Measurements from ENCODE around the gene NUP205.
"Not testable (repeated sequence)": the region's sequence is repeated elsewhere in the genome, so short reads cannot be mapped to it uniquely, and the experiment has no call there.

The NUP205 gene

DNA sequence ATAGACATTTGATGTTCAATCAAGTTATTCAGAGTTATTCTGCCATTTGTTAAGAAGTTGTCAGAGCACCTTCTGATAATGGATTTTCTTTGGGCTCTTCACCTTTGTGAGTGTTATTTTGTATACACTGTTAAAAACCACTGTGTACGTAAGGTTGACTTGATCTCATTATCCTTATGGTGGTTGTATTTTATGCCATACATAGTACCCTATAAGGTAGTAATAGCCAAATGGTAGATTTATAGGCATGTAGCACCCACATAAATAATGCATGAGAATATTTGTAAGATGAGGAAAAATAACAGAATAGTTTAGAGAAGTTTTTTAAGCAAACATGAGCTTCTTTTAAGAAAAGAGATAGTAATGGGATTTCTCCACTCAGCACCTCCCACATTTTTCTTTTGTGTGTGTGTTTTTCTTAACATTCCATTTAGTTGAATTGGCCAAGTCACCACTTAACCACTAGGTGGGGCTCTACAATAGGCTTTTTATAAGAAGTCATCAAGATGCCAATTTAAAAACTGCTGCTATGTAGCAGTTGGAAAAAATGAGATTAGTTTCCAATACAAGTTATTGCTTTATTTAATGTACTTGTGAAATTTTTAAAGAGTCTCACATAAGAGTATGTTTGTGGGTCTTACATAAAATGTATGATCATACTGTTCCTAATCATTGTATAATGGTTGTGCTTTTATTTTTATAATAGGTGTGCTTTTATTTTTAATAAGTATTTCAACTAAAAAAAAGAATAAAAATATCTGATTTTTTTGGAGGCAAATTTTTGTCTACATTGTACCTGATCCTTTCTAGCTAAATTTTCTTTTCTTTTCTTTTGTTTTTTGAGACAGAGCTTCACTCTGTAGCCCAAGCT lies 63.5 kb downstream of the NUP205 start:
- TF ChIP-seq, protein P1, sequence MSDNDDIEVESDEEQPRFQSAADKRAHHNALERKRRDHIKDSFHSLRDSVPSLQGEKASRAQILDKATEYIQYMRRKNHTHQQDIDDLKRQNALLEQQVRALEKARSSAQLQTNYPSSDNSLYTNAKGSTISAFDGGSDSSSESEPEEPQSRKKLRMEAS (IDR thresholded peaks at IDR 0.05; ENCODE audit: low read depth, low read length): no peak
- no peak for TF ChIP-seq POLR2A (IDR thresholded peaks at IDR 0.05; ENCODE audit: extremely low read depth, insufficient read length)
- TF ChIP-seq, protein P2, sequence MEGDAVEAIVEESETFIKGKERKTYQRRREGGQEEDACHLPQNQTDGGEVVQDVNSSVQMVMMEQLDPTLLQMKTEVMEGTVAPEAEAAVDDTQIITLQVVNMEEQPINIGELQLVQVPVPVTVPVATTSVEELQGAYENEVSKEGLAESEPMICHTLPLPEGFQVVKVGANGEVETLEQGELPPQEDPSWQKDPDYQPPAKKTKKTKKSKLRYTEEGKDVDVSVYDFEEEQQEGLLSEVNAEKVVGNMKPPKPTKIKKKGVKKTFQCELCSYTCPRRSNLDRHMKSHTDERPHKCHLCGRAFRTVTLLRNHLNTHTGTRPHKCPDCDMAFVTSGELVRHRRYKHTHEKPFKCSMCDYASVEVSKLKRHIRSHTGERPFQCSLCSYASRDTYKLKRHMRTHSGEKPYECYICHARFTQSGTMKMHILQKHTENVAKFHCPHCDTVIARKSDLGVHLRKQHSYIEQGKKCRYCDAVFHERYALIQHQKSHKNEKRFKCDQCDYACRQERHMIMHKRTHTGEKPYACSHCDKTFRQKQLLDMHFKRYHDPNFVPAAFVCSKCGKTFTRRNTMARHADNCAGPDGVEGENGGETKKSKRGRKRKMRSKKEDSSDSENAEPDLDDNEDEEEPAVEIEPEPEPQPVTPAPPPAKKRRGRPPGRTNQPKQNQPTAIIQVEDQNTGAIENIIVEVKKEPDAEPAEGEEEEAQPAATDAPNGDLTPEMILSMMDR (IDR thresholded peaks at IDR 0.05; ENCODE audit: low read depth, low read length): peak; percentile 93
- peak; percentile 76 for DNase-seq (ENCODE audit: low read depth)
- no peak overlapping the region for H3K4me3 ChIP-seq (ENCODE audit: low read depth, low read length)

DNA sequence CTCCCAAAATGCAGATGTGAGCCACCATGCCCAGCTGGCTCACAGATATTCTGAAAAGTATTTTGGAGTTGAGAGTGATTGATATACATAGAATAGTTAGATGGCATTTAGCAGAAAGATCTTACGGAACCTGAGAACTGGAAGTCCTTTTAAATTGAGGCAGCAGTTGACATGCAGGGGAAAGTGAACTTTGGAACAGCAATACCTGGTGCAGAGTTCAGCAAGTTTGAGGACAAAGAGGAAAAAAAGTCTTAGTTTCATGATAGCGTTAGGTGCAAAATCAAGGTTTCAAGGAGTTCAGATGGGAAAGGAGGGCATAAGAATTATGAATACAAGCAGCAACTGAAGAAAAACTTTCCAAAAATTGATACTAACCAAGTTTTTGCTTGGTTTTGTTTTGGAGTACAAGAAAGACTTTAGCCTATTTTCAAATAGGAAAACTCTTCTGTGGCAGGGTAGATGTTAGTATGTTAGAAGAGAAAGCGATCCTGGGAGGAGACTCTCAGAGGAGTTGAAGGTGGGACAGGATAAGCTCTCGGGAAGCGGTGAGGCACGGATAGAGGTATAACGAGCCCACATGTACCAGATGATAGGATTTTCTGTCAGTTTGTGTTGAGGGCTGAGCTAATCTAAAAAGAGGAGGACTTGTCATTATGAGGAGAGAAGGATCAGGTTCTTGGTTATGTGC lies 76.6 kb downstream of the NUP205 start:
- H3K4me3 ChIP-seq (ENCODE audit: low read depth, low read length): no peak overlapping the region
- TF ChIP-seq POLR2A (IDR thresholded peaks at IDR 0.05; ENCODE audit: extremely low read depth, insufficient read length): no peak
- TF ChIP-seq, protein P1 (IDR thresholded peaks at IDR 0.05; ENCODE audit: low read depth, low read length): no peak
- no peak for TF ChIP-seq MYC (IDR thresholded peaks at IDR 0.05; ENCODE audit: low read depth, low read length)
- TF ChIP-seq, protein P2 (IDR thresholded peaks at IDR 0.05; ENCODE audit: low read depth, low read length): no peak
- no peak for DNase-seq (ENCODE audit: low read depth)

DNA sequence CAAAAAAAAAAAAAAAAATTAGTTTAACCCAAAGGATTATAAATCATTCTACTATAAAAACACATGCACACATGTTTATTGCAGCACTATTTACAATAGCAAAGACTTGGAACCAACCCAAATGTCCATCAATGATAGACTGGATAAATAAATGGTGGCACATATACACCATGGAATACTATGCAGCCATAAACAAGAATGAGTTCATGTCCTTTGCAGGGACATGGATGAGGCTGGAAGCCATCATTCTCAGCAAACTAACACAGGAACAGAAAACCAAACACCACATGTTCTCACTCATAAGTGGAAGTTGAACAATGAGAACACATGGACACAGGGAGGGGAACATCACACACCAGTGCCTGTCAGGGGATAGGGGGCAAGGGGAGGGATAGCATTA lies 82.0 kb downstream of the NUP205 start:
- DNase-seq (ENCODE audit: low read depth); H3K4me3 ChIP-seq (ENCODE audit: low read depth, low read length): not testable (repeated sequence)

DNA sequence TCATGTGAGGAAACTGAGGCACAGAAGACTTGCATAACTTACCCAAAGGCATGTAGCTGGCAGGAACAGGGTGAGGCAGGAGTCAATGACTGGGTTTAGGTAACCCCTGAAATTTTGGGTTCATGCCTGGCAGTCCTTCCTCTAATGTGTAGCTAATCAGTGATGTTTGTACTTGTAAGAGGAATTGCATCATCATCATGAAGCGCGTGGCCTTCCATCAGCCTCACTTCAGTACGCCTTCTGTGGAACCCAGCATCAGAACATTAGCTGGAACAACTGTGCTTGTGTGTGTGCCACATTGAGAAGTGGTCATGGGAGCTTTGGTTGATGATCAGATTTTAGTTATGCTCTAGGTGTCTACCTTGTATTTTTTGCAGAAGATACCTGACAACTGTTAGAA lies 86.4 kb downstream of the NUP205 start:
- no peak overlapping the region for H3K4me3 ChIP-seq (ENCODE audit: low read depth, low read length)
- DNase-seq (ENCODE audit: low read depth): peak; percentile 32
- no peak for TF ChIP-seq MYC (IDR thresholded peaks at IDR 0.05; ENCODE audit: low read depth, low read length)
- TF ChIP-seq, protein P1 (IDR thresholded peaks at IDR 0.05; ENCODE audit: low read depth, low read length): no peak
- TF ChIP-seq, protein P2 (IDR thresholded peaks at IDR 0.05; ENCODE audit: low read depth, low read length): no peak
- no peak for TF ChIP-seq POLR2A (IDR thresholded peaks at IDR 0.05; ENCODE audit: extremely low read depth, insufficient read length)

DNA sequence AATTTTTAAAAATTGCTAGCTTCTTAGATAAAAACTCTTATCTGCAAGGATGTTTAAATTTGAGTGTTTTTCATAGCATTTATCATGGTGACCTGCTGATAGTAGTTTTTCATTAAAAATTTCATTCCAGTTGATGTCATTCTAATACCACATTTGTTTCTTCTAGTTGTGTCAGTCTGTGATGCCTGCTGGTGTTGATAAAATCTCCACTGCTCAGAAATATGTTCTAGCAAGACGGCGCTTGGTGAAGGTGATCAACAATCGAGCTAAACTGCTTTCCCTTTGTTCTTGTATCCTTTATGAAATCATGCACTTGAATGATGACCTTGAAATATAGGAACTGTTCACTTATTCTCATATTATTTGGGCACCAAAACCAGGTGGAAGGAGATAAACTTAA lies 87.0 kb downstream of the NUP205 start:
- TF ChIP-seq, protein P1 (IDR thresholded peaks at IDR 0.05; ENCODE audit: low read depth, low read length): no peak
- TF ChIP-seq POLR2A (IDR thresholded peaks at IDR 0.05; ENCODE audit: extremely low read depth, insufficient read length): no peak
- TF ChIP-seq MYC (IDR thresholded peaks at IDR 0.05; ENCODE audit: low read depth, low read length): no peak
- TF ChIP-seq, protein P2 (IDR thresholded peaks at IDR 0.05; ENCODE audit: low read depth, low read length): no peak
- H3K4me3 ChIP-seq (ENCODE audit: low read depth, low read length): no peak overlapping the region
- DNase-seq (ENCODE audit: low read depth): no peak

DNA sequence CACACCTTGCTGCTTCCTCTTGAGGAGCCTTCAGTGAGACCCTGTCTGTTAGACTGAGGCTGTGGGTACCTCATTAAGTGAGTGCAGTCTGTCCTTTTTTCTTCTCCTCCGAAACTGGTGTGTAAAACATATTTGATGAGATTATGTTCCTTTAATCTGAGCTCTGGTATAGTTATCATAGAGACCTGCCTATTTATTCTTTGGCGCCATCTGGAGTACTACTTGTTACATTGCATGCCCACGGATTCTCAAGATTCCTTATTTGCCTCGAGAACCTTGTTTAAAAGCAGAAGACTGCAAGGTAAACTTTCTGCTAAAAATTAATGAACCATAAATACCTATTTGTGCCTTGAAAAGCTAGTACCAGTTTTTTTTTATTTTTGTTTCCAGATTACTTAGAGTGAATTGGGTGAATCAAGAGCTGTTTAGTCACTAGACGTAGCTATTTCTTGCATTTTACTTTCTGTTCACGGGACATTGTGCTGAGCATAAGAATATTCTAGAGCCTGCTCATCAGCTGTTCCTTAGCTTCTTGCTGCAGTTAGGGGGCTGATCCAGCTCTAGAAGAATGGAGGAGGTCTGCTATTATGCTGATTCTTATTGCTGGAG lies 87.7 kb downstream of the NUP205 start:
- TF ChIP-seq, protein P1 (IDR thresholded peaks at IDR 0.05; ENCODE audit: low read depth, low read length): no peak
- TF ChIP-seq MYC (IDR thresholded peaks at IDR 0.05; ENCODE audit: low read depth, low read length) (no peak), POLR2A (IDR thresholded peaks at IDR 0.05; ENCODE audit: extremely low read depth, insufficient read length) (no peak)
- TF ChIP-seq, protein P2 (IDR thresholded peaks at IDR 0.05; ENCODE audit: low read depth, low read length): peak; percentile 54
- H3K4me3 ChIP-seq (ENCODE audit: low read depth, low read length): no peak overlapping the region
- DNase-seq (ENCODE audit: low read depth): peak; percentile 66
